GM13976 (cell line): ENCODE measurements around the gene KIFC3.
"Not testable (repeated sequence)": the region's sequence is repeated elsewhere in the genome, so short reads cannot be mapped to it uniquely, and the experiment has no call there.

ENCODE experiments used
- DNase-seq: peaks from one replicate; pipeline ENCODE4 v3.0.0; 2012; ENCODE audit warnings: low spot score
- in situ Hi-C: fragments of 300-500 bp; cut with MboI; formaldehyde crosslinking; loops from one replicate; pipeline ENCODE4 v1.12.0; 2022; ENCODE audit warnings: low sequenced_read_pairs, mixed read lengths, inconsistent platforms; ENCODE audit not compliant: unreplicated experiment
- TF ChIP-seq, protein P1 (sequence below): IDR thresholded peaks from 2 replicates; pipeline ENCODE4 v1.5.1; 2012; ENCODE audit warnings: borderline replicate concordance, mild to moderate bottlenecking; ENCODE audit not compliant: insufficient read depth; ENCODE audit errors: extremely low read depth, missing control alignments, control extremely low read depth

KIFC3 gene

DNA sequence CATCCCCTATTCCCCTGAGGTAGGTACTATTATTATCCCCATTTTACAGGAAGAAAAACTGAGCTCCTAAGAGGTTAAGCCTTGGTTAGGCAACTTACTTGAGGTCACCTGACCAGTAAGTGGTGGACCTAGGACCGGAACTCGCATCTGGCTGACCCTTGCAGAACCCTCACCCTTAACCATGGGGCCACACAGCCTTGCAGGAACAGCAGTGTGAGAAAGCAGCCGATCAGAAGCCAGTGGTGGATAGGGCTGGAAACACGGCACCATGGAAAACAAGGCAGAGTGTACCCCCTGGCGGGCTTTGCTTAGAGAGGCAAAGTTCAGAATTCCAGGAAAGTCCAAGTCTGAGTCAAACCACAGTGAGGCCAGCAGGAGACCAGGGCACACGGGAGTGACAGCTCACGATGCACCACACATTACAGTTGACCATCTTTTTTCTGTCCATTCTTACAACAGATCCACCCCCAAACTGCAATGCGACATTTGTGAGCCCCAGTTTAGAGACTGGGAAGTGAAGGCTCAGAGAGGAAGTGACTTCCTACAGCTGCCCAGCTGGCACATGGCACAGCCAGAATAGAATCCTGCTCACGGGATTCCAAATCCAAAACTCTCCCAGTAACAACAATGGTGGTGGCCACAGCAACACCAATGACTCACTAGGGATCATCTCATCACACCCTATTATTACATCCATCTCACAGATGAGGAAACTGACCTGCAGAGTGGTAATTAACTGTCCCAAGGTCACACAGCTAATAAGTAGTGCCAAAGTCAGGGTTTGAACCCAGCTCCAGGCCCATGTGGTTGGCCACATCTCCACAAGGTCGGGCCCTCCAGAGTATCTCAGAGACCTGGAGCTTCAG, 20.3 kb downstream of the KIFC3 start:
- no peak for DNase-seq
- TF ChIP-seq, protein P1, sequence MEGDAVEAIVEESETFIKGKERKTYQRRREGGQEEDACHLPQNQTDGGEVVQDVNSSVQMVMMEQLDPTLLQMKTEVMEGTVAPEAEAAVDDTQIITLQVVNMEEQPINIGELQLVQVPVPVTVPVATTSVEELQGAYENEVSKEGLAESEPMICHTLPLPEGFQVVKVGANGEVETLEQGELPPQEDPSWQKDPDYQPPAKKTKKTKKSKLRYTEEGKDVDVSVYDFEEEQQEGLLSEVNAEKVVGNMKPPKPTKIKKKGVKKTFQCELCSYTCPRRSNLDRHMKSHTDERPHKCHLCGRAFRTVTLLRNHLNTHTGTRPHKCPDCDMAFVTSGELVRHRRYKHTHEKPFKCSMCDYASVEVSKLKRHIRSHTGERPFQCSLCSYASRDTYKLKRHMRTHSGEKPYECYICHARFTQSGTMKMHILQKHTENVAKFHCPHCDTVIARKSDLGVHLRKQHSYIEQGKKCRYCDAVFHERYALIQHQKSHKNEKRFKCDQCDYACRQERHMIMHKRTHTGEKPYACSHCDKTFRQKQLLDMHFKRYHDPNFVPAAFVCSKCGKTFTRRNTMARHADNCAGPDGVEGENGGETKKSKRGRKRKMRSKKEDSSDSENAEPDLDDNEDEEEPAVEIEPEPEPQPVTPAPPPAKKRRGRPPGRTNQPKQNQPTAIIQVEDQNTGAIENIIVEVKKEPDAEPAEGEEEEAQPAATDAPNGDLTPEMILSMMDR = no peak
- in situ Hi-C loops = no loop called here

DNA sequence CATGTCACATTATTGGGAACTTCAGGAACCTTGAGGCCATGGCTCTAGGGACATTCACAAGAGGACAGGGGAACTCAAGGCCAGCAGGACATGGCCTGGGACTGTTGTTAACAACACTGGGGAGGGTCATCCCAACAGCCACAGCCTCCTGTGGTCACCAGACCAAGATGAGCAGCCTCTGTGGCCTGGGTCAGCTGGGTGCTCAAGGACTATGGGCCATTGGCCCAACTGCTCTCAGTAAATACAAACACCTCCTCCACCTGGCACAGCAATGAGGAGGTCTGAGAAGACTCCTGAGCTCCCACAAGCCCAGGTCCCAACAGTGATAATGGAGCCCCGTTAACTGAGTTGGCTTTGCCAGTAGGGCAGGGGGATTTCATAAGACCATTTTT, 20.9 kb downstream of the KIFC3 start:
- TF ChIP-seq, protein P1 = no peak
- in situ Hi-C loops = no loop called here
- no peak for DNase-seq

DNA sequence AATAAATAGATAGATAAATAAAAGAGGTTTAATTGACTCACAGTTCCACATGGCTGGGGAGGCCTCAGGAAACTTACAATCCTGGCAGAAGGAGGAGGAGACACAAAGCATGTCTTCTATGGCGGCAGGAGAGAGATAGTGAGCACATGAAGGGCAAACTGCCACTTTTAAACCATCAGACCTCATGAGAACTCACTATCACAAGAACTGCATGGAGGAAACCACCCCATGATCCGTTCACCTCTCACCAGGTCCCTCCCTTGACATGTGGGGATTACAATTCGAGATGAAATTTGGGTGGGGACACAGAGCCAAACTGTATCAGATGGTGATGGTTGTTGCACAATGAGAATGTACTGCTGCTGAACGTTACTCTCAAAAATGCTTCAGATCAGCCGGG, 22.5 kb downstream of the KIFC3 start:
- DNase-seq, in situ Hi-C loops: not testable (repeated sequence)

DNA sequence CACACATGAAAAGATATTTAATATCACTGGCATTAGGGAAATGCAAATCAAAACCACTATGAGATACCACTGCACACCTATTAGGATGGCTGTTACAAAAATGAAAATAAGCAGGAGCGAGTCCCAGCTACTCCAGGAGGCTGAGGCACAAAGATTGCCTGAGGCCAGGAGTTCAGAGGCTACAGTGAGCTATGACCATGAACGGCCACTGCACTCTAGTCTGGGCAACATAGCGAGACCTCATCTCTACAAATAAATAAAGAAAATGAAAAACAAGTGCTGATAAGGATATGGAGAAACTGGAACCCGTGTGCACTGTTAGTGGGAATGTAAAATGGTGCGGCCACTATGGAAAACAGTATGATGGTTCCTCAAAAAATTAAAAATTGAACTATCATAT, 23.6 kb downstream of the KIFC3 start:
- DNase-seq = no peak
- TF ChIP-seq, protein P1 = no peak
- in situ Hi-C loops = no loop called here

DNA sequence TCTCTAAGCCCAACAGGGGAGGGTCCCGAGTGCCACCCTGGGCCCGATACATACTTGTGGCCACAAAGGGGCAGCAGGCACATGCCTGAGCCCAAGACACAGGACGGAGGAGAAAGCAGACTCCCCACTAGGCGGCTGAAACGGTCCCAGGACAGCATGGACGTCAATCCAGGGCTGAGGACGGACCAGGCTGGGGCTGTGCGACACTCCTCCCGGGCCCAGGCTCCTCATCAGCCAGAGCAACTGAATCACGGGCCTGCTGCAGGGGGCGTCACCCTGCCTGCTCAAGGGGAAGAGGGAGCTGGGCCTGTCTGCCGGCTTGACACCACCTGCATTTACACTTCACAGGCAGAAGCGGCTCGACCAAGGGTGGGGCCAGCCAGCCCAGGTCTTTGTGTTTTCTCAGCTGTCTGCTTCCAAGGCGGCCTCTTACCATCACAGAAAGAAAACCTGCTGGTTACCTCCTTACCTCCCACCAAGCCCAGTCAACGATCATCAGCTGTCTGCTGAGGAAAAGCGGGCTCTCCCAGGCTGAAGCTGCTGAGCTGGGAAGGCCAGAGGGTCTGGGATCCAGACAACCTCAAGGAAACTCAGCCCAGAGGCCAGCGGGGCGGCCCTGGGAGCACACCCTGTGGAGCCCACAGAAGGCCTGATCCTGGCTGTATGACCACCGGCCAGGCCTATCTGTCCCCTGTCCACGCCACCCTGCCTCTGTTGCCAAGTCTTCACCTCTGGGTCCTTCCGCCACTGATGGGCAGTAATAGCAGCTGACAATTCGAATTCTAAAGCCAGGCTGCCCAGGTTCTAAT, 26.4 kb downstream of the KIFC3 start:
- DNase-seq = no peak
- in situ Hi-C loops = no loop called here
- TF ChIP-seq, protein P1 = no peak

DNA sequence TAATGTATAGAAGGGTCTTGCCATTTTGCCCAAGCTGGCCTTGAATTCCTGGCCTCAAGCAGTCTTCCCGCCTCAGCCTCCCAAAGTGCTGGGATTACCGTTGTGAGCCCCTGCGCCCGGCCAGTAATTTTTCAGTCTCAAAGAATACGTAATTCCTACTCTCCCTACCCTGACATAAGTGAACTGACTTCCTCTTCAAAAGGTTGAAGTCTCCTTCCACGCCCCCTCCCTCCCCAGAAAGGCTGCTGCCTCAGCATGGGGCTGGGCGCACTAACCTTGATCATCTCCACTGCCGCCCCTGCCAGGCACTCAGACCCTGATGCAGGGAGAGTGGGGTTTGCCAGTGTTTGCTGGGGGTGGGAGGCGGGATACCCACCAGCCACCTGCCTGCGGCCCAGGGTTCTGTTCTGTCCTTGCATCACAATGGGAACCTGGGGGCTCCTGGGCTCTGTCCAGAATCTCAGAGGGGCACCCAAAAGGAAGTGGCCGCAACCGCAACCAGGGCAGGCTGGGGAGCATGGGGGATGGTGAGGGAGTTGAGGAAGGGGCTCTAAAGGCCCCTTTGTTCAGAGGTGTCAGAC, 27.5 kb downstream of the KIFC3 start:
- no peak for DNase-seq
- TF ChIP-seq, protein P1 = no peak
- in situ Hi-C loops = no loop called here
